SK-N-MC (cell line): ENCODE measurements around the gene TMEM203.

Experiments
- EZH2 ChIP-seq: fragments of 200-600 bp; sonication (generic); IDR thresholded peaks from one replicate; pipeline ENCODE4 v1.6.1; 2017; ENCODE audit warnings: antibody characterized with exemption
- FOXP2 ChIP-seq: optimal IDR thresholded peaks from 2 replicates; pipeline ENCODE3; 2011; ENCODE audit warnings: mild to moderate bottlenecking, moderate library complexity; ENCODE audit not compliant: insufficient read depth; ENCODE audit errors: extremely low read length, control extremely low read depth
- POLR2AphosphoS5 ChIP-seq: IDR thresholded peaks from 2 replicates; pipeline ENCODE4 v1.6.1; 2012; ENCODE audit warnings: mild to moderate bottlenecking, low read depth, low read length, borderline replicate concordance

GRCh38 chr9:137215196-137215986 is 9.9 kb upstream of the TMEM203 start:
- TF ChIP-seq POLR2AphosphoS5 (no peak), EZH2 (no peak), FOXP2 (no peak)
